GM03348 (cell line): ENCODE data around the gene GCH1.
A peak's percentile ranks its signal among the peaks of the same experiment; 100 is the strongest.
"Not testable (repeated sequence)": the region's sequence is repeated elsewhere in the genome, so short reads cannot be mapped to it uniquely, and the experiment has no call there.

Source experiments
- DNase-seq: peaks from one replicate; pipeline ENCODE4 v3.0.0; 2012; ENCODE audit warnings: low spot score

The GCH1 gene

GRCh38 chr14:54902521-54903420 lies at the start of gene GCH1:
GCH1 (minus strand) TSS chr14:54902826; CDS start chr14:54902663, 163 bp downstream.
- peak; percentile 92 for DNase-seq

GRCh38 chr14:54947230-54947629 lies 44.6 kb upstream of the GCH1 start:
- DNase-seq = no peak

- DNase-seq = no peak
These were observed 43.9 kb upstream of the GCH1 start for GRCh38 chr14:54946500-54946899.

- DNase-seq = no peak
These were observed 42.2 kb upstream of the GCH1 start for GRCh38 chr14:54944737-54945391.

GRCh38 chr14:54942913-54943312 lies 40.3 kb upstream of the GCH1 start:
- DNase-seq = no peak

- no peak for DNase-seq
These were observed 34.2 kb upstream of the GCH1 start for GRCh38 chr14:54936816-54937215.

- no peak for DNase-seq
These were observed 33.3 kb upstream of the GCH1 start for GRCh38 chr14:54935958-54936357.

- DNase-seq = no peak
These were observed 32.5 kb upstream of the GCH1 start for GRCh38 chr14:54935100-54935499.

GRCh38 chr14:54933006-54933405 lies 30.4 kb upstream of the GCH1 start:
- DNase-seq = no peak

GRCh38 chr14:54931598-54932340 lies 29.1 kb upstream of the GCH1 start:
- DNase-seq = no peak

- DNase-seq = no peak
These were observed 28.5 kb upstream of the GCH1 start for GRCh38 chr14:54931101-54931500.

- no peak for DNase-seq
These were observed 26.9 kb upstream of the GCH1 start for GRCh38 chr14:54929556-54929955.

- no peak for DNase-seq
These were observed 25.6 kb upstream of the GCH1 start for GRCh38 chr14:54928216-54928615.

GRCh38 chr14:54927551-54927950 lies 24.9 kb upstream of the GCH1 start:
- DNase-seq = no peak

- not testable (repeated sequence) for DNase-seq
These were observed 23.9 kb upstream of the GCH1 start for GRCh38 chr14:54926570-54926969.

- DNase-seq = no peak
These were observed 20.0 kb upstream of the GCH1 start for GRCh38 chr14:54922598-54922997.

- no peak for DNase-seq
These were observed 17.4 kb upstream of the GCH1 start for GRCh38 chr14:54920052-54920451.

- no peak for DNase-seq
These were observed 16.7 kb upstream of the GCH1 start for GRCh38 chr14:54919330-54919729.

- DNase-seq = no peak
These were observed 15.8 kb upstream of the GCH1 start for GRCh38 chr14:54918427-54918826.

GRCh38 chr14:54916101-54916500 lies 13.5 kb upstream of the GCH1 start:
- no peak for DNase-seq

GRCh38 chr14:54909817-54910558 lies 7.4 kb upstream of the GCH1 start:
- DNase-seq = no peak

GRCh38 chr14:54908973-54909372 lies 6.3 kb upstream of the GCH1 start:
- DNase-seq = not testable (repeated sequence)
